HEK293 (cell line): ENCODE measurements around the gene FAM124A.

Experiments used
- CTCF ChIA-PET: fragments of 350-600 bp; formaldehyde crosslinking; extraction: SDS; loops from one replicate; lab custom pipeline; 2021; ENCODE audit warnings: antibody characterized with exemption; lab: Yijun Ruan, JAX
- POLR2A ChIA-PET: fragments of 300-600 bp; formaldehyde crosslinking; extraction: SDS; loops from one replicate; lab custom pipeline; 2020; ENCODE audit warnings: antibody characterized with exemption, inconsistent platforms; lab: Yijun Ruan, JAX
- H3K27ac ChIP-seq: fragments of 200-500 bp; sonication (Bioruptor generic); 2 replicates; pipeline ENCODE4 v1.5.1; 2014; ENCODE audit warnings: low read depth, low read length, control low read depth, inconsistent platforms; ENCODE audit errors: extremely low read depth
- H3K36me3 ChIP-seq, 2 experiments: fragments of 200-500 bp in 1 of 2; sonication (Bioruptor generic) in 1 of 2; 1 replicate in 1 of 2; 2 replicates in 1 of 2; pipeline ENCODE4 v1.5.1; 2014 to 2017; ENCODE audit warnings: inconsistent platforms in 2 of 2, low read length in 2 of 2; ENCODE audit not compliant: control insufficient read depth in 2 of 2, insufficient read depth in 1 of 2
- H3K4me1 ChIP-seq: fragments of 200-500 bp; sonication (Bioruptor generic); 2 replicates; pipeline ENCODE4 v1.5.1; 2014; ENCODE audit warnings: mild to moderate bottlenecking, low read length, inconsistent platforms; ENCODE audit not compliant: control insufficient read depth, insufficient read depth
- H3K4me3 ChIP-seq: 2 replicates; pipeline ENCODE4 v1.5.1; 2011; ENCODE audit warnings: low read depth, mild to moderate bottlenecking, control low read depth, low read length, moderate library complexity
- H3K9me3 ChIP-seq: fragments of 200-500 bp; sonication (Bioruptor generic); 2 replicates; pipeline ENCODE4 v1.5.1; 2014; ENCODE audit warnings: low read depth, low read length, inconsistent platforms; ENCODE audit not compliant: control insufficient read depth, insufficient read depth
- OSR2 ChIP-seq: fragments of 450-650 bp; formaldehyde crosslinking; IDR thresholded peaks from 2 replicates; pipeline ENCODE4 v1.5.1; 2016; ENCODE audit warnings: missing biosample characterization, missing genetic modification characterization
- ZBTB10 ChIP-seq: fragments of 450-650 bp; formaldehyde crosslinking; IDR thresholded peaks from 2 replicates; pipeline ENCODE4 v1.5.1; 2016; ENCODE audit warnings: missing biosample characterization, missing genetic modification characterization
- ZNF155 ChIP-seq: fragments of 450-650 bp; formaldehyde crosslinking; IDR thresholded peaks from 2 replicates; pipeline ENCODE4 v1.5.1; 2016; ENCODE audit warnings: missing biosample characterization, missing genetic modification characterization
- ZNF16 ChIP-seq: fragments of 450-650 bp; formaldehyde crosslinking; IDR thresholded peaks from 2 replicates; pipeline ENCODE4 v1.5.1; 2016; ENCODE audit warnings: low read depth, missing biosample characterization, missing genetic modification characterization
- ZNF174 ChIP-seq: fragments of 450-650 bp; formaldehyde crosslinking; IDR thresholded peaks from 2 replicates; pipeline ENCODE4 v1.5.0; 2017; ENCODE audit warnings: missing biosample characterization, mild to moderate bottlenecking, missing genetic modification characterization
- ZNF2 ChIP-seq: fragments of 450-650 bp; formaldehyde crosslinking; IDR thresholded peaks from 2 replicates; pipeline ENCODE4 v1.5.1; 2016; ENCODE audit warnings: missing biosample characterization, missing genetic modification characterization
- ZNF274 ChIP-seq, 2 experiments: fragments of 200-500 bp in 1 of 2; fragments of 450-650 bp in 1 of 2; sonication (Bioruptor generic) in 1 of 2; formaldehyde crosslinking in 1 of 2; IDR thresholded peaks; 2 replicates each; pipeline versions ENCODE4 v1.5.1 to v1.6.1; 2014 to 2016; ENCODE audit warnings: borderline replicate concordance in 1 of 2, inconsistent platforms in 1 of 2, low read length in 1 of 2, missing biosample characterization in 1 of 2, missing genetic modification characterization in 1 of 2
- ZNF292 ChIP-seq: fragments of 450-650 bp; formaldehyde crosslinking; IDR thresholded peaks from 2 replicates; pipeline ENCODE4 v1.5.1; 2016; ENCODE audit warnings: low read depth, missing biosample characterization, missing genetic modification characterization, borderline replicate concordance
- ZNF423 ChIP-seq: fragments of 450-650 bp; formaldehyde crosslinking; IDR thresholded peaks from 2 replicates; pipeline ENCODE4 v1.5.1; 2016; ENCODE audit warnings: missing biosample characterization, missing genetic modification characterization
- ZNF426 ChIP-seq: fragments of 450-650 bp; formaldehyde crosslinking; IDR thresholded peaks from 2 replicates; pipeline ENCODE4 v1.5.1; 2017; ENCODE audit warnings: missing biosample characterization, missing genetic modification characterization, mild to moderate bottlenecking, inconsistent platforms, moderate library complexity
- ZNF433 ChIP-seq: fragments of 450-650 bp; formaldehyde crosslinking; IDR thresholded peaks from 2 replicates; pipeline ENCODE4 v1.5.1; 2016; ENCODE audit warnings: missing biosample characterization, missing genetic modification characterization, low read depth
- ZNF513 ChIP-seq: fragments of 450-650 bp; IDR thresholded peaks from 2 replicates; pipeline ENCODE4 v1.5.1; 2018; ENCODE audit warnings: missing biosample characterization, missing genetic modification characterization
- ZNF548 ChIP-seq: fragments of 450-650 bp; formaldehyde crosslinking; IDR thresholded peaks from 2 replicates; pipeline ENCODE4 v1.5.1; 2016; ENCODE audit warnings: missing biosample characterization, missing genetic modification characterization
- ZNF621 ChIP-seq: fragments of 450-650 bp; formaldehyde crosslinking; IDR thresholded peaks from 2 replicates; pipeline ENCODE4 v1.5.1; 2017; ENCODE audit warnings: missing biosample characterization, missing genetic modification characterization
- ZNF629 ChIP-seq: fragments of 450-650 bp; formaldehyde crosslinking; IDR thresholded peaks from 2 replicates; pipeline ENCODE4 v1.5.1; 2017; ENCODE audit warnings: missing biosample characterization, missing genetic modification characterization
- ZNF639 ChIP-seq: fragments of 450-650 bp; formaldehyde crosslinking; IDR thresholded peaks from 2 replicates; pipeline ENCODE4 v1.5.1; 2016; ENCODE audit warnings: missing biosample characterization, missing genetic modification characterization

The FAM124A gene

GRCh38 chr13:51229731-51230130, 7.5 kb downstream of the FAM124A start:
- no peaks in the 10 kb centered on the region for H3K9me3 ChIP-seq

GRCh38 chr13:51230477-51231105, 8.4 kb downstream of the FAM124A start:
- POLR2A ChIA-PET: no interaction called here
- no peak overlapping the region for H3K27ac ChIP-seq
- TF ChIP-seq ZNF155 (tag by site-specific recombination) (no peak), ZNF274 (IDR thresholded peaks at IDR 0.05; ENCODE audit: low read length) (no peak), ZNF274 (tag by site-specific recombination; IDR thresholded peaks at IDR 0.05; ENCODE audit: borderline replicate concordance) (no peak), ZNF548 (no peak), ZNF292 (tag by site-specific recombination) (no peak)
- TF ChIP-seq, all 188 proteins: peak for 0
- CTCF ChIA-PET: interaction anchor here (1.6 kb wide), 1 partner anchor 105 kb away, joined by 3 read pairs; no protein-coding TSS in a partner anchor
- Histone ChIP-seq H3K4me1 (no peaks in the 10 kb centered on the region), H3K4me3 (no peak overlapping the region), H3K9me3 (no peaks in the 10 kb centered on the region), H3K36me3 (no peaks in the 10 kb centered on the region)

More at GRCh38 chr13:51229731-51230130, 7.5 kb downstream of the FAM124A start:
- CTCF ChIA-PET: interaction anchor here (1.6 kb wide), 1 partner anchor 104 kb away, joined by 3 read pairs; no protein-coding TSS in a partner anchor
- POLR2A ChIA-PET: no interaction called here
- Histone ChIP-seq H3K27ac (no peak overlapping the region), H3K4me1 (no peaks in the 10 kb centered on the region)
- TF ChIP-seq OSR2 (tag by site-specific recombination) (no peak), ZNF639 (tag by site-specific recombination) (no peak), ZNF513 (tag by site-specific recombination) (no peak), ZNF629 (tag by site-specific recombination) (no peak), ZNF423 (no peak), ZNF621 (no peak), ZNF433 (tag by site-specific recombination) (no peak), ZNF2 (tag by site-specific recombination) (no peak), ZNF426 (tag by site-specific recombination) (no peak), ZNF16 (tag by site-specific recombination) (no peak), ZBTB10 (tag by site-specific recombination) (no peak), ZNF174 (tag by site-specific recombination) (no peak)
- TF ChIP-seq, all 188 proteins: peak for 0
- no peak overlapping the region for H3K4me3 ChIP-seq
- no peaks in the 10 kb centered on the region for H3K36me3 ChIP-seq
